Measurements from ENCODE around the gene HPS1.

DNA sequence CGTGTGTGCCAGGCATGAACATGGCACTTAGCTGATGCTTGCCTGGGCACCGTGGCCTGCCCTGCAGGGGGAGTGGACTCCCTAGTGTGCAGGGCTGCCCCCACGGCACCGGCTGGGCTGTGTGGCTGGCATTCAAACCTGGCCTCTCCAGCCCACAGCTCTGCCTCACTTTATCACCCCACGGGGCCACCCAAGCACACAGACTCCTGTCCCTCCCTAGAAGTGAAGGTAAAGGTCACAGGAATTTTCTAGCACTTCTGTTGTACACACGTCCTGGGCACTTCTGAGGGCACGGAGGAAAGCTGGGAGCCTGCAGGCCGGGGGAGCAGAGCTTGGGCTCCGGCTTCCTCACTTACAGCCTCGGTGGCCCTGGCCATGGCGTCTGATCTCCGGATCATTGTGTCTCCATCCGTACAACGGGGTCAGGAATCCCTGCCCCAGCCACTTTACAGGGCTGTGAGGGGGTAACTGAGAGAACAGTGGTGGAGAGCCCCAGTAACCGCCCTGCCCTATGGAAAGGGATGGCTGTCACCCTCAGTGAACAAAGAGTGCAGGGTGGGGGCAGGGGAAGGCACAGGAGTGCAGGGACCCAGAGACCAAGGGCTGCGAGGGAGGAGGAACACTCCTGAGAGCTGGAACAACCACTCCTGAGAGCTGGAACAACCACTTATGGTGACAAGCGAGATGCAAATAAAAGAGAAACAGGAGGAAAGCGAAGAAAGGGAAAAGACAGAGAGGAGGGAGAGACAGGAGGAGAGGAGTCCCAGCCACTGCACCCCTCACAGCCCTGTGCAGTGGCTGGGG, 27.9 kb downstream of the HPS1 start:
- TF ChIP-seq, protein P1, sequence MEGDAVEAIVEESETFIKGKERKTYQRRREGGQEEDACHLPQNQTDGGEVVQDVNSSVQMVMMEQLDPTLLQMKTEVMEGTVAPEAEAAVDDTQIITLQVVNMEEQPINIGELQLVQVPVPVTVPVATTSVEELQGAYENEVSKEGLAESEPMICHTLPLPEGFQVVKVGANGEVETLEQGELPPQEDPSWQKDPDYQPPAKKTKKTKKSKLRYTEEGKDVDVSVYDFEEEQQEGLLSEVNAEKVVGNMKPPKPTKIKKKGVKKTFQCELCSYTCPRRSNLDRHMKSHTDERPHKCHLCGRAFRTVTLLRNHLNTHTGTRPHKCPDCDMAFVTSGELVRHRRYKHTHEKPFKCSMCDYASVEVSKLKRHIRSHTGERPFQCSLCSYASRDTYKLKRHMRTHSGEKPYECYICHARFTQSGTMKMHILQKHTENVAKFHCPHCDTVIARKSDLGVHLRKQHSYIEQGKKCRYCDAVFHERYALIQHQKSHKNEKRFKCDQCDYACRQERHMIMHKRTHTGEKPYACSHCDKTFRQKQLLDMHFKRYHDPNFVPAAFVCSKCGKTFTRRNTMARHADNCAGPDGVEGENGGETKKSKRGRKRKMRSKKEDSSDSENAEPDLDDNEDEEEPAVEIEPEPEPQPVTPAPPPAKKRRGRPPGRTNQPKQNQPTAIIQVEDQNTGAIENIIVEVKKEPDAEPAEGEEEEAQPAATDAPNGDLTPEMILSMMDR (IDR thresholded peaks at IDR 0.05) = no peak
- TF ChIP-seq POLR2AphosphoS5 (IDR thresholded peaks at IDR 0.05; ENCODE audit: low read depth, low read length) = no peak

All from Panc1 (cell line).